SK-N-SH (cell line): ENCODE results near the gene ABHD6.

Experiments used
- CHD2 ChIP-seq: fragments of 150-350 bp; IDR thresholded peaks from 2 replicates; pipeline ENCODE4 v1.6.1; 2018; ENCODE audit warnings: low read length; ENCODE audit not compliant: partially characterized antibody
- ELF1 ChIP-seq: IDR thresholded peaks from 2 replicates; pipeline ENCODE4 v1.4.0; 2012
- EP300 ChIP-seq, 2 experiments: IDR thresholded peaks; 2 replicates each; pipeline versions ENCODE4 v1.4.0 to v1.6.1; 2012; ENCODE audit warnings: borderline replicate concordance in 1 of 2, low read depth in 1 of 2, low read length in 1 of 2
- IRF3 ChIP-seq: fragments of 150-350 bp; IDR thresholded peaks from 2 replicates; pipeline ENCODE4 v1.6.1; 2016; ENCODE audit warnings: mild to moderate bottlenecking, low read depth, low read length
- MXI1 ChIP-seq: IDR thresholded peaks from 2 replicates; pipeline ENCODE4 v1.6.1; 2012; ENCODE audit warnings: mild to moderate bottlenecking, low read depth, low read length, improper control_type of control experiment
- NFIC ChIP-seq: IDR thresholded peaks from 2 replicates; pipeline ENCODE4 v1.4.0; 2012; ENCODE audit warnings: borderline replicate concordance
- POLR2AphosphoS5 ChIP-seq: IDR thresholded peaks from 2 replicates; pipeline ENCODE4 v1.6.1; 2012; ENCODE audit warnings: low read depth, low read length
- SIN3A ChIP-seq: IDR thresholded peaks from 2 replicates; pipeline ENCODE4 v1.6.1; 2012; ENCODE audit warnings: low read depth, mild to moderate bottlenecking, low read length, moderate library complexity, borderline replicate concordance
- TAF1 ChIP-seq: IDR thresholded peaks from 2 replicates; pipeline ENCODE4 v1.6.1; 2012; ENCODE audit warnings: low read depth, mild to moderate bottlenecking, low read length, moderate library complexity, borderline replicate concordance
- TEAD4 ChIP-seq: IDR thresholded peaks from 2 replicates; pipeline ENCODE4 v1.4.0; 2012; ENCODE audit warnings: mild to moderate bottlenecking, borderline replicate concordance; ENCODE audit not compliant: insufficient read depth
- USF2 ChIP-seq: fragments of 150-350 bp; IDR thresholded peaks from 2 replicates; pipeline ENCODE4 v1.6.1; 2017; ENCODE audit warnings: antibody characterized with exemption, low read length, low read depth, borderline replicate concordance
- YY1 ChIP-seq: IDR thresholded peaks from 2 replicates; pipeline ENCODE4 v1.4.0; 2012; ENCODE audit warnings: low read depth, mild to moderate bottlenecking
- TF ChIP-seq, protein P1 (sequence below): IDR thresholded peaks from 2 replicates; pipeline ENCODE4 v1.4.0; 2012; ENCODE audit warnings: low read depth, borderline replicate concordance
- TF ChIP-seq, protein P2 (sequence below): fragments of 200-600 bp; sonication (generic); IDR thresholded peaks from 2 replicates; pipeline ENCODE4 v1.6.1; 2017; ENCODE audit warnings: antibody characterized with exemption, mild to moderate bottlenecking, moderate library complexity

GRCh38 chr3:58234516-58234931, 3.1 kb upstream of the ABHD6 start:
- TF ChIP-seq, protein P1, sequence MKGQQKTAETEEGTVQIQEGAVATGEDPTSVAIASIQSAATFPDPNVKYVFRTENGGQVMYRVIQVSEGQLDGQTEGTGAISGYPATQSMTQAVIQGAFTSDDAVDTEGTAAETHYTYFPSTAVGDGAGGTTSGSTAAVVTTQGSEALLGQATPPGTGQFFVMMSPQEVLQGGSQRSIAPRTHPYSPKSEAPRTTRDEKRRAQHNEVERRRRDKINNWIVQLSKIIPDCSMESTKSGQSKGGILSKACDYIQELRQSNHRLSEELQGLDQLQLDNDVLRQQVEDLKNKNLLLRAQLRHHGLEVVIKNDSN = no peak
- no peak for TF ChIP-seq IRF3
- TF ChIP-seq CHD2 = no peak
- no peak for TF ChIP-seq TAF1
- no peak for TF ChIP-seq YY1
- TF ChIP-seq, protein P2, sequence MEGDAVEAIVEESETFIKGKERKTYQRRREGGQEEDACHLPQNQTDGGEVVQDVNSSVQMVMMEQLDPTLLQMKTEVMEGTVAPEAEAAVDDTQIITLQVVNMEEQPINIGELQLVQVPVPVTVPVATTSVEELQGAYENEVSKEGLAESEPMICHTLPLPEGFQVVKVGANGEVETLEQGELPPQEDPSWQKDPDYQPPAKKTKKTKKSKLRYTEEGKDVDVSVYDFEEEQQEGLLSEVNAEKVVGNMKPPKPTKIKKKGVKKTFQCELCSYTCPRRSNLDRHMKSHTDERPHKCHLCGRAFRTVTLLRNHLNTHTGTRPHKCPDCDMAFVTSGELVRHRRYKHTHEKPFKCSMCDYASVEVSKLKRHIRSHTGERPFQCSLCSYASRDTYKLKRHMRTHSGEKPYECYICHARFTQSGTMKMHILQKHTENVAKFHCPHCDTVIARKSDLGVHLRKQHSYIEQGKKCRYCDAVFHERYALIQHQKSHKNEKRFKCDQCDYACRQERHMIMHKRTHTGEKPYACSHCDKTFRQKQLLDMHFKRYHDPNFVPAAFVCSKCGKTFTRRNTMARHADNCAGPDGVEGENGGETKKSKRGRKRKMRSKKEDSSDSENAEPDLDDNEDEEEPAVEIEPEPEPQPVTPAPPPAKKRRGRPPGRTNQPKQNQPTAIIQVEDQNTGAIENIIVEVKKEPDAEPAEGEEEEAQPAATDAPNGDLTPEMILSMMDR = no peak
- no peak for TF ChIP-seq SIN3A
- no peak for TF ChIP-seq USF2
- no peak for TF ChIP-seq NFIC
- TF ChIP-seq MXI1 = no peak
- TF ChIP-seq EP300 (IDR thresholded peaks at IDR 0.05; ENCODE audit: borderline replicate concordance in 1 of 2, low read depth in 1 of 2, low read length in 1 of 2) = no peak
- TF ChIP-seq ELF1 = no peak
- TF ChIP-seq POLR2AphosphoS5 = no peak
- no peak for TF ChIP-seq TEAD4
